Fibroblast of lung (primary cell): ENCODE measurements around the gene THSD7A. TPM values are rescaled to one million over a fixed set of nuclear protein-coding genes. Genes with fewer than 3 reads are reported as not detected.

ENCODE experiments used
- DNase-seq, 2 donors: peaks; one replicate each; pipeline versions ENCODE4 v3.0.0 to v3.0.0-alpha.2; 2010; ENCODE audit warnings: low read depth in 2 of 2
- H2AFZ ChIP-seq: 2 replicates; pipeline ENCODE4 v1.5.1; 2012; ENCODE audit warnings: low read length, control low read depth, inconsistent platforms
- H3K27ac ChIP-seq: 2 replicates; pipeline ENCODE4 v1.5.1; 2011; ENCODE audit warnings: low read length, control low read depth; ENCODE audit not compliant: insufficient read depth
- H3K27me3 ChIP-seq: 2 replicates; pipeline ENCODE4 v1.5.1; 2011; ENCODE audit warnings: mild to moderate bottlenecking, low read length; ENCODE audit not compliant: control insufficient read depth, insufficient read depth
- H3K36me3 ChIP-seq: 2 replicates; pipeline ENCODE4 v1.5.1; 2011; ENCODE audit warnings: low read length; ENCODE audit not compliant: control insufficient read depth, insufficient read depth
- H3K4me1 ChIP-seq: 2 replicates; pipeline ENCODE4 v1.5.1; 2011; ENCODE audit warnings: low read length; ENCODE audit not compliant: control insufficient read depth, insufficient read depth; ENCODE audit errors: extremely low read depth
- H3K4me2 ChIP-seq: 2 replicates; pipeline ENCODE4 v1.5.1; 2011; ENCODE audit warnings: low read length, control low read depth; ENCODE audit not compliant: insufficient read depth; ENCODE audit errors: extremely low read depth
- H3K4me3 ChIP-seq, 4 experiments: fragments of 200-600 bp in 1 of 4; sonication (generic) in 1 of 4; replicated peaks in 1 of 4; 2 replicates each; pipeline ENCODE4 v1.5.1; 2011 to 2016; ENCODE audit warnings: low read length in 4 of 4, low read depth in 3 of 4, mild to moderate bottlenecking in 3 of 4, control low read depth in 2 of 4, inconsistent platforms in 1 of 4, mixed read lengths in 1 of 4; ENCODE audit not compliant: insufficient read depth in 1 of 4; ENCODE audit errors: control extremely low read depth in 1 of 4
- H3K79me2 ChIP-seq: 2 replicates; pipeline ENCODE4 v1.5.1; 2012; ENCODE audit warnings: mild to moderate bottlenecking, low read length, inconsistent platforms; ENCODE audit not compliant: control insufficient read depth, insufficient read depth
- H3K9ac ChIP-seq: 2 replicates; pipeline ENCODE4 v1.5.1; 2011; ENCODE audit warnings: mild to moderate bottlenecking, low read length, control low read depth; ENCODE audit not compliant: insufficient read depth
- H3K9me3 ChIP-seq: 2 replicates; pipeline ENCODE4 v1.5.1; 2012; ENCODE audit warnings: low read depth, low read length; ENCODE audit not compliant: control insufficient read depth, insufficient read depth
- H4K20me1 ChIP-seq: 2 replicates; pipeline ENCODE4 v1.5.1; 2011; ENCODE audit warnings: low read length; ENCODE audit not compliant: control insufficient read depth, insufficient read depth; ENCODE audit errors: extremely low read depth
- EZH2 ChIP-seq: IDR thresholded peaks from 2 replicates; pipeline ENCODE4 v1.5.1; 2012; ENCODE audit warnings: low read length, control low read depth, mild to moderate bottlenecking; ENCODE audit errors: missing control alignments
- polyA plus RNA-seq, 2 donors: library from polyadenylated mRNA; depleted of rRNA in 1 of 2; stranded (reverse) in 1 of 2; unstranded in 1 of 2; fragments of >200 nt; gene quantifications; 2 replicates each; pipeline ENCODE4 v1.2.1, GENCODE V29; 2011 to 2012; ENCODE audit warnings: missing spikeins in 1 of 2
- total RNA-seq: library from RNA; depleted of rRNA; stranded (reverse); fragments of >200 nt; gene quantifications from 2 replicates; pipeline ENCODE4 v1.2.1, GENCODE V29; 2014
- TF ChIP-seq, protein P1 (sequence below), 2 donors: IDR thresholded peaks in 1 of 2; conservative IDR thresholded peaks in 1 of 2; 1 replicate in 1 of 2; 2 replicates in 1 of 2; pipeline ENCODE4 v1.5.1; 2011 to 2012; ENCODE audit warnings: low read length in 2 of 2, control low read depth in 1 of 2, inconsistent platforms in 1 of 2, low read depth in 1 of 2, mild to moderate bottlenecking in 1 of 2

Gene THSD7A
- total and polyA plus RNA-seq, 2 donors (not counting 1 experiment from before 2014, with no cell fraction given) = 0.02 to 0.83 TPM

- no peak overlapping the region for H3K9ac ChIP-seq
- no peaks in the 10 kb centered on the region for H4K20me1 ChIP-seq
- no peak overlapping the region for H3K4me2 ChIP-seq
- no peaks in the 10 kb centered on the region for H3K36me3 ChIP-seq
- no peak overlapping the region for H2AFZ ChIP-seq
- DNase-seq = no peak
- H3K9me3 ChIP-seq = no peaks in the 10 kb centered on the region
- no peak for TF ChIP-seq EZH2
- TF ChIP-seq, protein P1, sequence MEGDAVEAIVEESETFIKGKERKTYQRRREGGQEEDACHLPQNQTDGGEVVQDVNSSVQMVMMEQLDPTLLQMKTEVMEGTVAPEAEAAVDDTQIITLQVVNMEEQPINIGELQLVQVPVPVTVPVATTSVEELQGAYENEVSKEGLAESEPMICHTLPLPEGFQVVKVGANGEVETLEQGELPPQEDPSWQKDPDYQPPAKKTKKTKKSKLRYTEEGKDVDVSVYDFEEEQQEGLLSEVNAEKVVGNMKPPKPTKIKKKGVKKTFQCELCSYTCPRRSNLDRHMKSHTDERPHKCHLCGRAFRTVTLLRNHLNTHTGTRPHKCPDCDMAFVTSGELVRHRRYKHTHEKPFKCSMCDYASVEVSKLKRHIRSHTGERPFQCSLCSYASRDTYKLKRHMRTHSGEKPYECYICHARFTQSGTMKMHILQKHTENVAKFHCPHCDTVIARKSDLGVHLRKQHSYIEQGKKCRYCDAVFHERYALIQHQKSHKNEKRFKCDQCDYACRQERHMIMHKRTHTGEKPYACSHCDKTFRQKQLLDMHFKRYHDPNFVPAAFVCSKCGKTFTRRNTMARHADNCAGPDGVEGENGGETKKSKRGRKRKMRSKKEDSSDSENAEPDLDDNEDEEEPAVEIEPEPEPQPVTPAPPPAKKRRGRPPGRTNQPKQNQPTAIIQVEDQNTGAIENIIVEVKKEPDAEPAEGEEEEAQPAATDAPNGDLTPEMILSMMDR (conservative IDR thresholded peaks at IDR 0.05 in 1 of 2, IDR thresholded peaks at IDR 0.05 in 1 of 2; ENCODE audit: low read depth in 1 of 2, low read length in 2 of 2) = no peak
- H3K27ac ChIP-seq = no peak overlapping the region
- H3K4me3 ChIP-seq = no peak overlapping the region
- no peaks in the 10 kb centered on the region for H3K4me1 ChIP-seq
- H3K79me2 ChIP-seq = no peaks in the 10 kb centered on the region
- no peaks in the 10 kb centered on the region for H3K27me3 ChIP-seq
Measured at GRCh38 chr7:11804621-11805020, 27.4 kb downstream of the THSD7A start.

DNA sequence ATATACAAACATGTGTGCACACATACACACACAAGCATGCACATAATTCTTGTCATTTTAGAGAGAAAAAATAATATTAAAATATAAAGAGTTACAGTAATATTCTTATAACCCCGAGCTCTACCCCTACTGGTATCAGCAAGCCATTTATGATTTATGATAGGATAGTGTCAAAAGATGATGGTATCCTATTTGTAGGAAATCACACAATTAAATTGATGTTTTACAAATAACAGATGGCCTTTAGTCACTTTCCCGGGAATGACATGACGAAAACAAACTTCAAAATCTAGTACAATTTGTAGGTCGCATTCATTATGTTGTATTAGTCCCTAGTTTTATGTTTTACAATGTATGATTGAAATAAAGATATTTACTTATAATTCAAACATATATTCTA, 36.8 kb downstream of the THSD7A start:
- no peaks in the 10 kb centered on the region for H3K36me3 ChIP-seq
- H3K27ac ChIP-seq = no peak overlapping the region
- no peaks in the 10 kb centered on the region for H3K27me3 ChIP-seq
- no peaks in the 10 kb centered on the region for H3K4me1 ChIP-seq
- no peak overlapping the region for H3K4me2 ChIP-seq
- no peak overlapping the region for H3K9ac ChIP-seq
- H3K4me3 ChIP-seq = no peak overlapping the region
- no peaks in the 10 kb centered on the region for H4K20me1 ChIP-seq
- H3K79me2 ChIP-seq = no peaks in the 10 kb centered on the region
- TF ChIP-seq EZH2 = no peak
- no peaks in the 10 kb centered on the region for H3K9me3 ChIP-seq
- DNase-seq = no peak
- no peak overlapping the region for H2AFZ ChIP-seq

DNA sequence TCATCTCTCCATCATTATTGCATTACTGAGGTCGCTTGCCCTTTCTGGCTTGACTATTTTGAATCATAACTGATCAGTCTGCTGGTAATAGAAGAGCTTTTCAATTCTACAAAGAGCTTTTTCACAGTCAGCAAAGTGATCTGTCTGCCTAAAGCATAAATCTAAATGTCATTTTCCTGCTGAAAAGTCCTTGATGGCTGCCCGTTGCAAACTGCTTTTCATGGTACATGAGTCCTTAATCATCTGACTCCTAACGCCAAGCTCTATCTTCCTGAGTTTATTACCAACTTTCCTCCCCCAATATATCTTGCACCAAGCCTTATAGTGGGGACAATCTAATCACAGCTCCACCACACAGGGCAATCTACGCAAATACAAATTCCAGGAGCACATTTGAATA, 39.8 kb downstream of the THSD7A start:
- H3K9me3 ChIP-seq = no peaks in the 10 kb centered on the region
- no peak overlapping the region for H3K4me3 ChIP-seq
- DNase-seq = no peak
- no peaks in the 10 kb centered on the region for H4K20me1 ChIP-seq
- no peaks in the 10 kb centered on the region for H3K27me3 ChIP-seq
- no peaks in the 10 kb centered on the region for H3K79me2 ChIP-seq
- no peak overlapping the region for H3K9ac ChIP-seq
- H3K27ac ChIP-seq = no peak overlapping the region
- no peak overlapping the region for H3K4me2 ChIP-seq
- H3K36me3 ChIP-seq = no peaks in the 10 kb centered on the region
- TF ChIP-seq, protein P1 (conservative IDR thresholded peaks at IDR 0.05 in 1 of 2, IDR thresholded peaks at IDR 0.05 in 1 of 2; ENCODE audit: low read depth in 1 of 2, low read length in 2 of 2) = no peak
- TF ChIP-seq EZH2 = no peak
- H3K4me1 ChIP-seq = no peaks in the 10 kb centered on the region
- no peak overlapping the region for H2AFZ ChIP-seq
